ENCODE measurements around the gene LMO4.

DNA sequence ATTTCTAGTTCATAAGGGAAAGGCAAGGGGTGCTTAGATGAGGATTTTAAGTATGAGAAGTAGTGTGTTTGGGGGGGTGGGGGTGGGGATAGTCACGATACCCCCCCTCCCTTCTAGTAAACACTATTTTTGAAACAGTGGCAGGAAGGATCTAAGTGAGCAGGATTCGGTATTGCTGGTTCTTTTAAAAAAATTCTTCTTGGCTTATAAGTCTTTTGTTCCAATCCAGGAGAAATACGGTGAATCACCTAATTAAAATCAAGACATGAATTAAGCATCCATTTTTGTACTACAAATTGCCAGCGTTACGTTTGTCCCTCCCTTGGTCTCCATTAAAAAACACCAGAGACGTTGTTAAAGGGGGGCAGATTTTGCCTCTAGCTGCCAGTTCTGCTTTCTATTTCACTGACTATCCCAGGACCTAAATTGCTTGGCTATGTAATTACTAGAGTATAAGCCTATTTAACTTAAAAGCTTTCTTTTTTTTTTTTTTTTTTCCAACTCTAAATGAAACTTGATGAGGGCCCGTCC, 911 bp downstream of the LMO4 start:
- no peak for TF ChIP-seq POLR2A (IDR thresholded peaks at IDR 0.05)
- TF ChIP-seq, protein P1, sequence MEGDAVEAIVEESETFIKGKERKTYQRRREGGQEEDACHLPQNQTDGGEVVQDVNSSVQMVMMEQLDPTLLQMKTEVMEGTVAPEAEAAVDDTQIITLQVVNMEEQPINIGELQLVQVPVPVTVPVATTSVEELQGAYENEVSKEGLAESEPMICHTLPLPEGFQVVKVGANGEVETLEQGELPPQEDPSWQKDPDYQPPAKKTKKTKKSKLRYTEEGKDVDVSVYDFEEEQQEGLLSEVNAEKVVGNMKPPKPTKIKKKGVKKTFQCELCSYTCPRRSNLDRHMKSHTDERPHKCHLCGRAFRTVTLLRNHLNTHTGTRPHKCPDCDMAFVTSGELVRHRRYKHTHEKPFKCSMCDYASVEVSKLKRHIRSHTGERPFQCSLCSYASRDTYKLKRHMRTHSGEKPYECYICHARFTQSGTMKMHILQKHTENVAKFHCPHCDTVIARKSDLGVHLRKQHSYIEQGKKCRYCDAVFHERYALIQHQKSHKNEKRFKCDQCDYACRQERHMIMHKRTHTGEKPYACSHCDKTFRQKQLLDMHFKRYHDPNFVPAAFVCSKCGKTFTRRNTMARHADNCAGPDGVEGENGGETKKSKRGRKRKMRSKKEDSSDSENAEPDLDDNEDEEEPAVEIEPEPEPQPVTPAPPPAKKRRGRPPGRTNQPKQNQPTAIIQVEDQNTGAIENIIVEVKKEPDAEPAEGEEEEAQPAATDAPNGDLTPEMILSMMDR (IDR thresholded peaks at IDR 0.05), result no peak
